GM19372 (cell line): ENCODE measurements around the gene ATRNL1.
"Not testable (repeated sequence)": the region's sequence is repeated elsewhere in the genome, so short reads cannot be mapped to it uniquely, and the experiment has no call there.

Experiments
- ATAC-seq: cut with Tn5 transposase; IDR thresholded peaks from one replicate; pipeline ENCODE4 v1.9.1; 2021; ENCODE audit warnings: mild to moderate bottlenecking, low read depth, moderate library complexity; ENCODE audit not compliant: unreplicated experiment

The ATRNL1 gene

DNA sequence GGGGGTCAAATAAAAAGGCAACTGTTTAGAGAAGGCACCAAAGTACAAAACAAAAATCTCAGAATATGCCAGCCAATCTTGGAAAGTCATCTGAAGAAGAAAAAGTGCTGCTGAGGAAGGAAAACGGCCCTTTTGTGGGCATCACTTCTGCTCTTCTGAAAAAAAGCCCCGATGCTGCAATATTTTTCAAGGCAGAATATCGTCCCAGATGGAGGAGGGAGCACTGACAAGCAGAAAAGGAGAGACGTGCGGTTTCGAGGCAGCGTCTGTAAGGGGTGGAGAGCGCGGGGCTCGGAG, 959 bp upstream of the ATRNL1 start:
- peak; percentile 10 for ATAC-seq

DNA sequence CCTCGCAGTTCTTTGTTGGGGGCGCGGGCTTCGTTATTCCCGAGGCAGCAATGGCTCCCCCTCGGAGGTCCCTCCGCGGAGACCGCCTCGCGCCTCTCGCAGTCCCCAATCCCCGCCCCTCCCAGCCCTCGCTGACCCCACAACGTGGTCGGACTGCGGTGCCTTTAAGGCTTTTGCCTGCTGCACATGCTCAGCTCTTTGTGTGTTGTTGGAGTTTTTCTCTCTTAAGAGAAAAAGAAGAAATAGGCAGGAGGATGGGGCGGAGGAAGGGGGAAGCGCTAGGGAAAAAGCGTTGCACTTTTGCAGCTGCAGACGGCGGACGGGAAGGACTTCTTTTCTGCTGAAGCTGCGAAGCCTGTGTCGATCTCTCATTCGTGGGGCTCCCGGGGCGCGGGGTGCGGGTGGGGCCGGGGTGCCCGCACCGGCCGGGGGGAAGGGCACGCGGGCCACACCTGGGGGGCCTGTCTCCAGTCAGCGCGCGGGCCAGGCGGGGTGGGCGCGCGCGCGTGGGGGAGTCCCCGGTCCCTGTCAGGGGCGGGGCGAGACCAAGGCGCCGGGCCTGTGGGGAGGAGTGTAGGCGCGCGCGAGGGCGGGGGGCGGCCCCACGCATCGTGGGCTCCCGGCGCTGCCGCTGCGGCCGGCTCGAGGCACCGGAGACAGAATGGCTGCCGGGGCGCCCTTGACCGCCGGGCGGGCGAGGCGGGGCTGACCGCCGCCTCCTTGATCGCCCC, 445 bp upstream of the ATRNL1 start:
- peak; percentile 71 for ATAC-seq

DNA sequence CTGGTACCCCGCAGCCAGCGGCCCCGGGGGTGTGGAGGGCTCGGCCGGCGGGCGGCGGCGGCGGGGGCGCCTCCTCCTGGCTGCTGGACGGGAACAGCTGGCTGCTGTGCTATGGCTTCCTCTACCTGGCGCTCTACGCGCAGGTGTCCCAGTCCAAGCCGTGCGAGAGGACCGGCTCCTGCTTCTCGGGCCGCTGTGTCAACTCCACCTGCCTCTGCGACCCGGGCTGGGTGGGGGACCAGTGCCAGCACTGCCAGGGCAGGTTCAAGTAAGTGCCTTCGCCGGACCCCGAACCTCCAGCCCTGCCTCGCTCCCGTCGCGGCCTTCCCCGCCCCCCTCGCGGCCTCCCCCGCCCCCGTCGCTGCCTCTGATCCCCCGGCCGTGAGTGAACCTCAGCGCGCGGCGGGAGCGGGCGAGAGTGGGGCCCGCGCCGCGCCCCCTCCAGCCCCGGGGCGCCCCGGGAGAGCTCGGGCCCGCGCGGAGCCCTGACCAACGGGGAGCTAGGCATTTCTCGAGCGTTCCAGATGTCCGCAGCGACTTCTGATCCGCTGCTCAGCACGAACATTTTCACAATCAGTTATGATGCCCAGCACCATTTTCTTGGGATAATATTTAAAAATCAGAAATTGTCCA, 727 bp downstream of the ATRNL1 start:
- ATAC-seq = peak; percentile 44

DNA sequence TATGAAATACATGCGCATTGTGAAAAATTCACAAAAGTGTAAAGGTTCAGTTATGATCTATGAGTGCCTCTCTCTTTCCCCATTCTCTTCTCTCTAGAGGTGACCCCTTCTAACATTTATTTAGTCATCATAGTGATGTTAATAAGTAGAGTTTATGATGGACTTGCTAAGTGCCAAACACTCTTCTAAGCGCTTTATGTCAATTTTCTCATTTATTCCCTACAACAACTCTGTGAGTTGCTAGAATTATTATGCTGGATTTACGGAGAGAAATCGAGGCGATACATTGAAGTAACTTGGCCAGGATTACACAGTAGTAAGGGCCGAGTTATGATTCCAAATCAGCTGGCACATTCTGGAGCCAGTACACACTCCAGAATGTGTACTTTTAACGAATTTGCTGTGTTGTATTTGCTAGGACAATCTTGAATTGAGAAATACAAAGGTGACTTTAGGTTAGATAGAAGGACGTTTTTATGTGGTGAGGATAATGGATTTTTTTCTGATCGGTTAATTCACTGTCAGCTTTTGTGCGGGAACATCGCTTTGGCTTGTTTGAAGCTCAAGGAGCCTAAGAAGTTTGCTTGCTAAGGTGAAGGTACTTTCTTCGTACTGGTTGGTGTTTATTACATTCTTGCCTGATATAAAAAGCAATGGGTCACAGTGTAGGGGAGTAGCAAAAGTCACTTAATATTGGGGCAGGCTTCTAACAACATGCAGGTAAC, 1.4 kb downstream of the ATRNL1 start:
- no peak for ATAC-seq

DNA sequence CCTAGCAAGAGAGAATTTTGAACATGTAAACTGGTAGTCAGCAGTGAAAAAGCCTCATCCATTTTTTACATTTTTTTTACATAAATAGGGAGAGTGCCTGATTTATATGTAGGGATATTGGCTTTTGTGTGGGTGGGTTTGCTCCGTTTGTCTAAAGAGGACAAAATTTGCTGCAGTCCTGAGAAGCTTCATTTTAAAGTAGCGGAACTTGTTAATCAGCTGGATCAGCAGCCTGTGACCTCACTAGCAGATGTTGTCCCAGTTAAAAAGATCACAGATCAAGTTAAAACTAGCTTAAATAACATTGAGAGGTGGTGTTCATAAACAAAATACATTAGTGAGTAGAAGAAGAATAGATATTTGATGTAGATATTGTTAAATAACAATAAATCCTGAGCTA, 2.6 kb downstream of the ATRNL1 start:
- no peak for ATAC-seq

DNA sequence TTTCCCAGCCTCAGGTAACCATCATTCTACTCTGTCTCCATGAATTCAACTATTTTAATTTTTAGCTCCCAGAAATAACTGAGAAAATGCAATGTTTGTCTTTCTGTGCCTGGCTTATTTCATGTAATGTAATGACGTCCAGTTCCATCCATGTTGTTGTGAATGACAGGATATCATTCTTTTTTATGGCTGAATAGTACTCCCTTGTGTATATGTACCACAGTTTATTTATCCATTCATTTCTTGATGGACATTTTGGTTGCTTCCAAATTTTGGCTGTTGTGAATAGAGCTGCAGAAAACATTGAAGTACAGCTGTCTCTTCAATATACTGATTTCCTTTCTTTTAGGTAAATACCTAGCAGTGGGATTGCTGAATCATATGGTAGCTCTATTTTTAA, 10.5 kb downstream of the ATRNL1 start:
- no peak for ATAC-seq

DNA sequence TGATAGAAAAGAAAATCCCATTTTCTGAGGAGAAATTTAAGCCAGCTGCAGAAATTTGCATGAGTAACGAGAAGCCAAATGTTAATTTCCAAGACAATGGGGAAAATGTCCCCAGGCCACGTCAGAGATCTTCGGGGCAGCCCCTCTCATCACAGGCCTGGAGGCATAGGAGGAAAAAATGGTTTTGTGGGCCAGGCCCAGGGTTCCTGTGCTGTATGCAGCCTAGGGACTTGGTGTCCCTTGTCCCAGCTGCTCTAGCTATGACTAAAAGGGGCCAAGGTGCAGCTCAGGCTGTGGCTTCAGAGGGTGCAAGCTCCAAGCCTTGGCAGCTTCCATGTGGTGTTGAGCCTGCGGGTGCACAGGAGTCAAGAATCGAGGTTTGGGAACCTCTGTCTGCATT, 12.2 kb downstream of the ATRNL1 start:
- ATAC-seq = not testable (repeated sequence)

DNA sequence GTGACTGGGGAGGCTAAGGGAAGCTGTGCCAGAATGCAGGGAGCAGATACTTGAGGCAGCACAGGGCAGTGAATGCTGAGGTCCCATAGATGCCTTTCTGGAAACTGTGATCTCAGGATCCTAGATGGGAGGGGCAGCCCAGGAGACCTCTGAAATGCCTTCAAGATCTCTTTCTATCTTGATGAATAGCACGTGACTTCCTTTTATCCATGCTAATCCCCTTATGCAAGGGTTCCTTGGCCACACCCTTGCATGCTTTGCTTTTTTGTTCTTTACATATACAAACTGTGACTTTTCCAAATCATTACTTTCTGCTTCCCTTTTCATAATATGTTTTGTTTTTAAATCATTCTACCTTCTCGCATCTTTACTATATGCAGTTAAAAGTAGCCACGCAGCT, 14.7 kb downstream of the ATRNL1 start:
- ATAC-seq = no peak

DNA sequence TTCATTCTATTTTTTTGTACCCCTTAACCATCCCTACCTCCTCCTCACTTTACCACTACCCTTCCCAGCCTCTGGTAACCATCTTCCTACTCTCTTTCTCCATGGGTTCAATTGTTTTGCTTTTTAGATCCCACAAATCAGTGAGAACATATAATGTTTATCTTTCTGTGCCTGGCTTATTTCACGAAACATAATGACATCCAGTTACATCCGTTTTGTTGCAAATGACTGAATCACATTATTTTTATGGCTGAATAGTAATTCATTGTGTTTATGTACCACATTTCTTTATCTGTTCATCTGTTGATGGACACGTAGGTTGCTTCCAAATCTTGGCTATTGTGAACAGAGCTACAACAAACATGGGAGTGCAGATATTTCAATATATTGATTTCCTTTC, 24.1 kb downstream of the ATRNL1 start:
- ATAC-seq = no peak

DNA sequence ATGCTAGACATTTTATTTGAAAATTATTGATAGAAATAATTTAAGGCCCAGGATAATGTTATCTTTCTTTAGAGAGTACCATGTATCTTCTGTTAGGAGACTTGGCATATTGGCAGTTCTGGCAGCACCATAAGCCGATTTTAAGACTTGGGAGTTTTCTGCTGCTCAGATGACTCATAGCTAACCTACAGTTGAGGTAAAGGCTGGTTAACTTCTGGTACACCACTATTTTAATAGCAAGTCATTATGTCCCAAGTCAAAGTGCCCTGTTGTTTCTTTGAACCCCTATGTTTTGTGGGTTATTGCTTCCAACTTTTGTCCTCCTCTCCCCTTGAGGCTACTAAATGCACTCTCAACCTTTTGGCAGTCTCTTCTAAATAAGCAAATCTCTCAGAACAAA, 25.2 kb downstream of the ATRNL1 start:
- ATAC-seq = no peak

DNA sequence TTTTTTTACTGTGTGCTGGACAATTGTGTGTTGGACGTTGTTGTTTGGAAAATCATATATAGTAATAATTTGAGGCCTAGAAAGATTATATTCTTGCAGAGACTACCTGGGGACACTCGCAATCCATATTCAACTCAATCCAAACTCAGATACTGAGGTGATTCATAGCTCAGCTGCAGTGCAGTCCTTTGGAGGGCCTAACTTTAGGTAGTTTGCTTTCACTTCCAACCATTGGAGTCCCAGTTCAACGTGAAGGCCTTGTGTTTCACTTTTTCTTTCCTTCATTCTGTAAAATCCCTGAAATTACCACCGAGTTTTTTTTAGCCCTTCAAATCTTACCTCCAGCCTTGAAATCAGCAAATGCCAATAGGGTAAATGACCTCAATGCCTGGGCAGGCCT, 32.3 kb downstream of the ATRNL1 start:
- no peak for ATAC-seq

DNA sequence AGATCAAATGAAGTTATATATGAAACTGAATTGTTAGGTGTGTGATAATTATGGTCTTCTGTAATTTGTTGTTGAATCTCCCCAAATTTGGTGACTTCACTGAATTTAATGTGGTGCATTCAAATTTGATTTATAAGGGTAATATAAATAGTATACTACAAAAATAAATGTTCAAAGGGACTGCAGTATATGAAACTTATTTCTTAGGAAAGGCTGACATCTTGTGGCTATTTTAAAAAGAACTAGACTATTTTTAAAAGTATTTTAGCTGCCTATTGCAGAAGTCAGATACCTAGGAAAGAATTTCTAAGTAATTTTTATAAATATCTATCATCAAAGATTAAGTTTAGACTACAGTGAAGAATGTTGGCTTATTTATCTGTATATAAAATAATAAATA, 36.6 kb downstream of the ATRNL1 start:
- ATAC-seq = peak; percentile 53

DNA sequence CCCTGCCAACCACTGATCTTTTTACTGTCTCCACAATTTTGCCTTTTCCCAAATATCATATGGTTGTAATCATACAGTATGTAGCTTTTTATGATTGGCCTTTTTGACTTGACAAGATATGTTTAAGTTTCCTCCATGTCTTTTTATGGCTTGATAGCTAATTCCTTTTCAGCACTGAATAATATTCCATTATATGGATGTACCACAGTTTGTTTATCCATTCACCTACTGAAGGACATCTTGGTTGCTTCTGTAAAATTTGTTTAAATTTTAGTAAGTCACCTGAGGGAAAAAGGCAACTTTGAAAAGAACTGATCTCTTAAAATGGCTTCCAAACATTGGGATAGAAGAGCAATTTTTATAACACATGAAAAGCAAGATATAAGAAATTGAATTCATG, 43.5 kb downstream of the ATRNL1 start:
- ATAC-seq = no peak

DNA sequence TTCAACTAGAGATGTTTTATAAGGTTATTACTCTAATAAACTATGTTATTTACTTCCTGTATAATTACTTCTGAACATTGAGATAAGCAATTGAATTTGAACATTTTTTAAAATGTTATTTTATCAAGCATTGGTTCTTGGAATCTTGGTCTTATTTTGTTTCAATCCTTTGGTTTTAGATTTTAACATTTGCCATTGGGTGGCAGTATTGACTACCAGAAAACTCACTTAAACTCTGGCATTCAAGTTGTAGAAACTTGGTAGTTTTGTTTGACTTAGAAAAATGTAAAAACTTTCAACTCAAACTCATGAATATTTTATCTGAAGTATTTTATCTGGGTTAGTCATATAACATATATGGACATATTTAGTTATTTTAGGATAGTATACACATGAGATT, 48.1 kb downstream of the ATRNL1 start:
- ATAC-seq = no peak

DNA sequence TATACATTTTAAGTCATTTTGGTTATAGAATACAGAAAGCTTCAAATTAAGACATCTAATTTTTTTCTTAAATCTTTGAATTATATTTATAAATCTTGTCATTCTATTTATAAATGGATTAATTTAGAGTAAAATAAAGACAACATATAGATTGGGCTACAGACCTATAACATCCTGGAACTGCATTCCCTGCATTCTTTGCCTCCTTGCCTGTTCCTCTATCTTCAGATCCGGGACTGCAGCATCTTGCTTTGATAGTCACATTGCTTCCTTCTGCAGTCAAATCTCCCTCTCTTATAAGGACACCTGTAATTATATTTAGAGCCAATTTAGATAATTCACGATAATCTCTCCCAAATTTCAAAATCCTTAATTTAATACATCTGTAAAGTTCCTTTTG, 64.2 kb downstream of the ATRNL1 start:
- ATAC-seq = no peak

DNA sequence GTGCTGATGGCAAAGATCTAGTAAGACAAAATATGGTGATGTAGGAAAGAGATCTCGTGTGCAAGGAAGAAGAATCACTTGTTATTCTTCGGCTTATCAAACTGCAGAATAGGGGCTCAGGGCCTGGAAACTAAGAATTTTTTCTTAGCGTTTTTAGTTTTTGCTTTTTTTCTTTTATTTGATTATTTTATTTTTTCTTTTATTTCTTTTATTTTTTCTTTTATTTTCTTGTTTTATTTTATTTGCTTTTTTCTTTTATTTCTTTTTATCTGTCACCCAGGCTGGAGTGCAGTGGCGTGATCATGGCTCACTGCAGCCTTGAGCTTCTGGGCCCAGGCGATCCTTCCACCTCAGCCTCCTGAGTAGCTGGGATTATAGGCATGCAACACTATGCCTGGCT, 70.0 kb downstream of the ATRNL1 start:
- ATAC-seq = no peak

DNA sequence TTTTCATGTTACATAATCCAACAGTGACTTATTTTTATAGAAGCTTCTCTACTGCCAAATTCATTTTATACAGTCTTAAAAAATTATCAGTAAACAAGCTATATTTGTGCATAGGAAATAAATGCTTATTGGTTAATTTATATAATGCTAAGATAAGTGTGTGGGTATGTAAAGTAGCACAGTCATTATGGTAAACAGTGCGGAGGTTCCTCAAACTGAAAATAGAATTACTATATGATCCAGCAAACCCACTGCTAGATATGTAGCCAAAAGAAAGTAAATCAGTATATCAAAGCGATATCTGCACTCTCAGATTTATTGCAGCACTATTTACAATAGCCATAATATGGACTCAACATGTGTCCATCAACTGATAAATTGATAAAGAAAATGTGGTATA, 71.1 kb downstream of the ATRNL1 start:
- ATAC-seq = no peak

DNA sequence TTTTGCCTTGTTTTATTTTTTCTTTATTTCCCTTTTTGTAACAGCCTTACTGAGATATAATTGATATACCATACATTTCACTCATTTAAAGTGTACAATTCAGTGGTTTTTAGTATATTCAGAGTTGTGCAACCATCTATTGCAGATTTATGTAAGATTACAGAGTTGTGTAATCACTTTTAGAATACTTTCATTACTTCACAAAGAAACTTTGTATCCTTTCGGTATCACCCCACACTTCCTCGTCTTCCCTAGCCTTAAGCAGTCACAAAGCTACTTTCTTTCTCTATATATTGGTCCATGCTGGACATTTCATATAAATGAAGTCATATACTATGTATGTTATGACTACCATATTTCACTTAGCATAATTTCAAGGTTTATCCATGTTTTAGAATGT, 74.6 kb downstream of the ATRNL1 start:
- ATAC-seq = no peak

DNA sequence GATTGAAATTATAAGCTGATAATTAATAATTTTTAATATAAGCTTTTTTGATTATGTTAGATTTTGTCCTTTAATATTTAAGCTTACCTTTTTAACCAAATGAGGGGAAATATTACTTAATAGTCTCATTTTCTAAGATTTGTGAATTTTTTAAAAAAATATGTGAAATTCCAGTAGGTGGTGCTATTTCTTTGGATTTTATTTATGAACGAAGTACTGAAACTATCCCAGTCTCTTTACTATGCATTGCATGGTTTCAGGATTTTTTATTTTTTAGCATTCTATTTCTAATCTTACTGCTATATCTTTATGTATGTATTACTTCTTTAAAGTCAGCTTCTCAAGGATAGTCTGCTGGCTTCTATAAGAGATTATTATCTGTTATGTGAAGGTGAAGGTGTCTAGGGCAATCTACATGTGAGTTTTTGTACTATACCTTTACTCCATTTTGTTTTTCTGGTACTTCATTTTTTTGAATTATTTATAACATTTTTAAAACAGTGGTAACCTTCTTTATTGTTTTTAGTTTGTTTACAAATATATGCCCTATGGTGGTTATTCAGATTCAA, 78.3 kb downstream of the ATRNL1 start:
- ATAC-seq = no peak

DNA sequence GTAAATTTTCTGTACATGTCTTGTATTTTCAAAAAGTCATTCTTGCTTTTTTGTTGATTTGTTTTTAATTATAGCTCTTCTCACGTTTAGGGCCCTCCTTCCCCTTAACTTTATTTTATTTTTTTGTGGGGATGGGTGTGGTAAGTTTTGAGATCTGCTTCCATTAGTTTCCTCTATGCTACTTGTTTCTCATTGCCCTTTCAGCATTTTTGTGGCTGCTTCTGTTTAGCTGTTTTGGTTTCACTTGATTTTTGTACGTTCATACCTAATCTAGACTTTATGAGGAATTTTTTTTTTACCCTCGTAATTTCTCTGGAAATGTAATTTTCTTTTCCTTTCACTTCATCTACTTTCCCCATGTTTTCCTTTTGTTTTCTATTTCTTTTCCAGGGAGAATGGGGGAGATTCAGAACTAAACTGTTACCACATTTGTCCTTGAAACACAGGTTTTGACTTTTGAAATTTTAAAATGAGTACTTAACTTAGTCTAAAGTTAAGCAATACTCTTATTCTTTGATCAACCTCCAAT, 80.8 kb downstream of the ATRNL1 start:
- no peak for ATAC-seq

DNA sequence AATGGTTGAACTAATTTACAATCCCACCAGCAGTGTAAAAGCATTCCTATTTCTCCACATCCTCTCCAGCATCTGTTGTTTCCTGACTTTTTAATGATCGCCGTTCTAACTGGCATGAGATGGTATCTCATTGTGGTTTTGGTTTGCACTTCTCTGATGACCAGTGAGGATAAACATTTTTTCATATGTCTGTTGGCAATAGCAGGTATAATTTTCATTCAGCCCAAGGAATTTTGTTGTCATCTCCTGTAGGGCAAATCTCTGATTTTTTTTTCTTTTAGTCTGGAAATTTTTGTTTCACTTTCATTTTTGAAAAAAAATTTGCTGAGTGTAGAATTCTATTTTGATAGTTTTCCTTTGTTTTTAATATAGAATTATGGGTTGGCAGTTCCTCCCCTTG, 114.1 kb downstream of the ATRNL1 start:
- ATAC-seq = not testable (repeated sequence)
